A549 treated with DMSO at 1 μM for 4 hours (cell line): ENCODE measurements around the gene CNOT10. TPM values are rescaled to one million over a fixed set of nuclear protein-coding genes. Genes with fewer than 3 reads are reported as not detected.

Experiments
- total RNA-seq: library from RNA; stranded (reverse); fragments of 200-300 nt; extraction: Qiagen RNA extraction; gene quantifications from 5 replicates; pipeline ENCODE4 v1.2.3, GENCODE V29; 2022; ENCODE audit warnings: low read depth

The CNOT10 gene
- 27.4 to 33.1 TPM (median 31.0 TPM) in 5 replicates for total RNA-seq

GRCh38 chr3:32684800-32685542 is at the start of gene CNOT10:
Gene CNOT10 (plus strand): TSS chr3:32685188. CDS start chr3:32685461, 273 bp downstream.

GRCh38 chr3:32817558-32818228 is 132.7 kb downstream of the CNOT10 start, which contains the start of gene TRIM71:
Gene TRIM71 (plus strand): TSS chr3:32817997. CDS start chr3:32818081, 84 bp downstream.

Other genes with a start within 250 kb of the CNOT10 start
- 40.4 to 52.4 TPM (median 46.5 TPM) in 5 replicates for gene CMTM6, start 182.3 kb upstream of the CNOT10 start, total RNA-seq
- gene DYNC1LI1, start 114.3 kb upstream of the CNOT10 start, total RNA-seq, result 37.8 to 44.8 TPM (median 42.3 TPM) in 5 replicates
- gene TRIM71, start 132.8 kb downstream of the CNOT10 start, total RNA-seq, result 0.01 TPM in 1 of 5 replicates, not detected in the others